WTC11 (cell line): ENCODE measurements around the gene PTX4. TPM values are rescaled to one million over a fixed set of nuclear protein-coding genes. Genes with fewer than 3 reads are reported as not detected.

Experiments
- ATAC-seq: fragments of 200-7000 bp; cut with Tn5 transposase; 2 replicates; pipeline ENCODE4 v1.10.0; 2021; ENCODE audit warnings: mild to moderate bottlenecking, moderate library complexity
- CTCF ChIA-PET: fragments of 300-600 bp; sonication (Branson Sonifier 250); formaldehyde crosslinking; loops from one replicate; lab custom pipeline; 2021; ENCODE audit warnings: antibody characterized with exemption; lab: Charles Lee
- POLR2A ChIA-PET: fragments of 350-600 bp; sonication (Branson Sonifier 250); formaldehyde crosslinking; loops from one replicate; lab custom pipeline; 2021; ENCODE audit warnings: antibody characterized with exemption; lab: Charles Lee
- DNase-seq: peaks from one replicate; pipeline ENCODE4 v3.0.0; 2021; ENCODE audit warnings: low spot score
- H3K27ac Mint-ChIP-seq: 2 replicates; pipeline ENCODE4 v1.8.0; 2021; ENCODE audit warnings: mixed read lengths
- H3K27me3 Mint-ChIP-seq: 2 replicates; pipeline ENCODE4 v1.8.0; 2021; ENCODE audit warnings: low read depth, mild to moderate bottlenecking, moderate library complexity, mixed read lengths
- H3K36me3 Mint-ChIP-seq: 2 replicates; pipeline ENCODE4 v1.8.0; 2021; ENCODE audit warnings: mixed read lengths
- H3K4me1 Mint-ChIP-seq: 2 replicates; pipeline ENCODE4 v1.8.0; 2022; ENCODE audit warnings: mixed read lengths
- H3K4me3 Mint-ChIP-seq: 2 replicates; pipeline ENCODE4 v1.8.0; 2021; ENCODE audit warnings: mild to moderate bottlenecking, moderate library complexity, mixed read lengths
- H3K9me3 Mint-ChIP-seq: 2 replicates; pipeline ENCODE4 v1.8.0; 2021; ENCODE audit warnings: mixed read lengths
- ATF1 ChIP-seq: sonication (generic); formaldehyde crosslinking; IDR thresholded peaks from 2 replicates; pipeline ENCODE4 v1.8.1; 2023; ENCODE audit warnings: mild to moderate bottlenecking, moderate library complexity, missing genetic modification reagents
- ATF3 ChIP-seq: sonication (generic); formaldehyde crosslinking; conservative IDR thresholded peaks from 2 replicates; pipeline ENCODE4 v1.8.1; 2022; ENCODE audit warnings: mild to moderate bottlenecking, missing genetic modification reagents
- ATF6 ChIP-seq: sonication (generic); formaldehyde crosslinking; IDR thresholded peaks from 2 replicates; pipeline ENCODE4 v1.8.1; 2023; ENCODE audit warnings: mild to moderate bottlenecking, missing genetic modification reagents
- CDX4 ChIP-seq: fragments of 250-450 bp; sonication (Bioruptor Pico); IDR thresholded peaks from 2 replicates; pipeline ENCODE4 v1.9.0; 2021; ENCODE audit warnings: moderate library complexity, mild to moderate bottlenecking, inconsistent platforms, borderline replicate concordance
- CTCF ChIP-seq: fragments of 200-600 bp; IDR thresholded peaks from 2 replicates; pipeline ENCODE4 v1.8.0; 2022; ENCODE audit warnings: antibody characterized with exemption
- E2F5 ChIP-seq: sonication (generic); formaldehyde crosslinking; IDR thresholded peaks from 2 replicates; pipeline ENCODE4 v1.8.1; 2022; ENCODE audit warnings: mild to moderate bottlenecking, moderate library complexity, missing genetic modification reagents
- FOXK1 ChIP-seq: sonication (generic); formaldehyde crosslinking; IDR thresholded peaks from 2 replicates; pipeline ENCODE4 v1.8.0; 2022; ENCODE audit warnings: mild to moderate bottlenecking, moderate library complexity, missing genetic modification reagents
- HMGA2 ChIP-seq: fragments of 250-450 bp; sonication (Bioruptor Pico); IDR thresholded peaks from 2 replicates; pipeline ENCODE4 v1.4.0; 2021; ENCODE audit warnings: mild to moderate bottlenecking, moderate library complexity
- KAT7 ChIP-seq: sonication (generic); formaldehyde crosslinking; IDR thresholded peaks from 2 replicates; pipeline ENCODE4 v1.8.1; 2023; ENCODE audit warnings: missing genetic modification reagents, mild to moderate bottlenecking, borderline replicate concordance
- MLX ChIP-seq: sonication (generic); formaldehyde crosslinking; IDR thresholded peaks from 2 replicates; pipeline ENCODE4 v1.8.1; 2023; ENCODE audit warnings: mild to moderate bottlenecking, missing genetic modification reagents, moderate library complexity
- NFE2L1 ChIP-seq: sonication (generic); formaldehyde crosslinking; IDR thresholded peaks from 2 replicates; pipeline ENCODE4 v1.8.1; 2023; ENCODE audit warnings: missing genetic modification reagents
- NFYB ChIP-seq: sonication (generic); formaldehyde crosslinking; conservative IDR thresholded peaks from 2 replicates; pipeline ENCODE4 v1.8.0; 2022; ENCODE audit warnings: low read depth, missing genetic modification reagents
- NR2C2 ChIP-seq: sonication (generic); formaldehyde crosslinking; IDR thresholded peaks from 2 replicates; pipeline ENCODE4 v1.8.0; 2022; ENCODE audit warnings: mild to moderate bottlenecking, missing genetic modification reagents
- PRRX2 ChIP-seq: fragments of 250-450 bp; sonication (Bioruptor Pico); IDR thresholded peaks from 2 replicates; pipeline ENCODE4 v1.8.0; 2021; ENCODE audit warnings: mild to moderate bottlenecking
- RELA ChIP-seq: sonication (generic); formaldehyde crosslinking; IDR thresholded peaks from 2 replicates; pipeline ENCODE4 v1.8.1; 2022; ENCODE audit warnings: missing genetic modification reagents, mild to moderate bottlenecking, borderline replicate concordance
- STAT6 ChIP-seq: sonication (generic); formaldehyde crosslinking; conservative IDR thresholded peaks from 2 replicates; pipeline ENCODE4 v1.8.1; 2023; ENCODE audit warnings: mild to moderate bottlenecking, low read depth, missing genetic modification reagents, moderate library complexity
- TCF7 ChIP-seq: sonication (generic); formaldehyde crosslinking; IDR thresholded peaks from 2 replicates; pipeline ENCODE4 v1.8.0; 2022; ENCODE audit warnings: mild to moderate bottlenecking, low read depth, missing genetic modification reagents, moderate library complexity
- USF1 ChIP-seq: sonication (generic); formaldehyde crosslinking; IDR thresholded peaks from 2 replicates; pipeline ENCODE4 v1.8.0; 2022; ENCODE audit warnings: mild to moderate bottlenecking, missing genetic modification reagents
- USF2 ChIP-seq: sonication (generic); formaldehyde crosslinking; IDR thresholded peaks from 2 replicates; pipeline ENCODE4 v1.8.1; 2023; ENCODE audit warnings: mild to moderate bottlenecking, missing genetic modification reagents, moderate library complexity
- ZNF121 ChIP-seq: sonication (generic); formaldehyde crosslinking; IDR thresholded peaks from 2 replicates; pipeline ENCODE4 v1.8.0; 2023; ENCODE audit warnings: missing genetic modification reagents
- ZNF219 ChIP-seq: sonication (generic); formaldehyde crosslinking; IDR thresholded peaks from 2 replicates; pipeline ENCODE4 v1.8.0; 2023; ENCODE audit warnings: missing genetic modification reagents, mild to moderate bottlenecking, borderline replicate concordance
- ZNF263 ChIP-seq: sonication (generic); formaldehyde crosslinking; IDR thresholded peaks from 2 replicates; pipeline ENCODE4 v1.8.1; 2022; ENCODE audit warnings: low read depth, mild to moderate bottlenecking, moderate library complexity, missing genetic modification reagents
- total RNA-seq: library from RNA; stranded (reverse); gene quantifications from 3 replicates; pipeline ENCODE4 v1.2.3, GENCODE V29; 2021

Gene PTX4
- total RNA-seq, 1 experiment from 2014 or later: 0.26 TPM

- TF ChIP-seq ZNF121 (CRISPR knock-in tag): no peak
- TF ChIP-seq CDX4: no peak
- TF ChIP-seq ATF3 (CRISPR knock-in tag): no peak
- TF ChIP-seq KAT7: no peak
- TF ChIP-seq PRRX2 (CRISPR knock-in tag): no peak
These were observed 2.8 kb downstream of the PTX4 start (continued) for GRCh38 chr16:1485847-1486496.

- no peak for TF ChIP-seq NR2C2 (CRISPR knock-in tag)
- TF ChIP-seq TCF7 (CRISPR knock-in tag): no peak
- TF ChIP-seq USF1 (CRISPR knock-in tag): no peak
- TF ChIP-seq KAT7: no peak
- TF ChIP-seq ZNF219 (CRISPR knock-in tag): no peak
- TF ChIP-seq FOXK1 (CRISPR knock-in tag): no peak
- TF ChIP-seq NFYB (CRISPR knock-in tag): no peak
- TF ChIP-seq RELA (CRISPR knock-in tag): no peak
- TF ChIP-seq CDX4: no peak
- no peak for TF ChIP-seq E2F5 (CRISPR knock-in tag)
- no peak for TF ChIP-seq ZNF263 (CRISPR knock-in tag)
- no peak for TF ChIP-seq NFE2L1
- no peak for TF ChIP-seq ATF1 (CRISPR knock-in tag)
- no peak for TF ChIP-seq MLX (CRISPR knock-in tag)
- TF ChIP-seq ATF6 (CRISPR knock-in tag): no peak
- TF ChIP-seq USF2: no peak
- TF ChIP-seq CTCF: no peak
- TF ChIP-seq STAT6: no peak
- TF ChIP-seq HMGA2: no peak
- TF ChIP-seq, all 79 proteins: peak for 0
- DNase-seq (no peak), ATAC-seq (no peak)
- Mint-ChIP-seq H3K9me3 (peaks cover 11% of the 10 kb centered on the region), H3K27ac (no peak overlapping the region), H3K36me3 (no peaks in the 10 kb centered on the region), H3K4me3 (no peak overlapping the region), H3K4me1 (no peaks in the 10 kb centered on the region), H3K27me3 (peaks cover 24% of the 10 kb centered on the region)
- ChIA-PET CTCF (no interaction called here), POLR2A (no interaction called here)
These were observed 6.6 kb downstream of the PTX4 start for GRCh38 chr16:1481906-1482835.
